HG02763 (cell line): ENCODE measurements around the gene SPTSSB.
A peak's percentile ranks its signal among the peaks of the same experiment; 100 is the strongest.

Source experiments
- ATAC-seq: cut with Tn5 transposase; IDR thresholded peaks from one replicate; pipeline ENCODE4 v1.9.1; 2021; ENCODE audit warnings: mild to moderate bottlenecking, moderate library complexity; ENCODE audit not compliant: unreplicated experiment

The SPTSSB gene

GRCh38 chr3:161342629-161343028 is 28.7 kb downstream of the SPTSSB start:
- no peak for ATAC-seq

GRCh38 chr3:161339517-161340500 is 31.5 kb downstream of the SPTSSB start:
- no peak for ATAC-seq

GRCh38 chr3:161337311-161337710 is 34.0 kb downstream of the SPTSSB start:
- no peak for ATAC-seq

- ATAC-seq, result no peak
Measured at GRCh38 chr3:161336661-161337060, 34.7 kb downstream of the SPTSSB start.

GRCh38 chr3:161333696-161334095 is 37.6 kb downstream of the SPTSSB start:
- ATAC-seq, result no peak

- no peak for ATAC-seq
Measured at GRCh38 chr3:161332792-161333191, 38.5 kb downstream of the SPTSSB start.

GRCh38 chr3:161325059-161325458 is 46.3 kb downstream of the SPTSSB start:
- ATAC-seq, result no peak

GRCh38 chr3:161323926-161324621 is 47.2 kb downstream of the SPTSSB start:
- ATAC-seq, result no peak

- ATAC-seq, result no peak
Measured at GRCh38 chr3:161322781-161323568, 48.3 kb downstream of the SPTSSB start.

- no peak for ATAC-seq
Measured at GRCh38 chr3:161320837-161321236, 50.5 kb downstream of the SPTSSB start.

GRCh38 chr3:161319867-161320266 is 51.5 kb downstream of the SPTSSB start:
- ATAC-seq, result no peak

- ATAC-seq, result no peak
Measured at GRCh38 chr3:161317077-161317476, 54.2 kb downstream of the SPTSSB start.

GRCh38 chr3:161316006-161316689 is 55.2 kb downstream of the SPTSSB start:
- no peak for ATAC-seq

GRCh38 chr3:161314836-161315395 is 56.4 kb downstream of the SPTSSB start:
- peak; percentile 38 for ATAC-seq

- peak; percentile 78 for ATAC-seq
Measured at GRCh38 chr3:161310649-161311423, 60.5 kb downstream of the SPTSSB start.

GRCh38 chr3:161305095-161305991 is 66.0 kb downstream of the SPTSSB start:
- no peak for ATAC-seq

GRCh38 chr3:161296814-161297213 is 74.5 kb downstream of the SPTSSB start:
- ATAC-seq, result no peak

- no peak for ATAC-seq
Measured at GRCh38 chr3:161295325-161295724, 76.0 kb downstream of the SPTSSB start.
